HFF-Myc (cell line): Measurements from ENCODE around the gene ZNF385D.

Experiments
- DNase-seq: peaks from one replicate; pipeline ENCODE4 v3.0.0-alpha.2; 2011; ENCODE audit warnings: low read depth; ENCODE audit errors: extremely low read depth
- H3K4me3 ChIP-seq: replicated peaks from 2 replicates; pipeline ENCODE4 v1.5.1; 2011; ENCODE audit warnings: low read depth, mild to moderate bottlenecking, control low read depth, low read length
- CTCF ChIP-seq: IDR thresholded peaks from 2 replicates; pipeline ENCODE4 v1.5.1; 2012; ENCODE audit warnings: mild to moderate bottlenecking, low read depth, low read length, control low read depth; ENCODE audit errors: missing control alignments

Gene ZNF385D

GRCh38 chr3:21791356-21791755 is 40.3 kb upstream of the ZNF385D start:
- DNase-seq, result no peak
- TF ChIP-seq CTCF, result no peak
- H3K4me3 ChIP-seq, result no peak overlapping the region

GRCh38 chr3:21790466-21790865 is 39.5 kb upstream of the ZNF385D start:
- DNase-seq, result no peak
- no peak for TF ChIP-seq CTCF
- no peak overlapping the region for H3K4me3 ChIP-seq

GRCh38 chr3:21789730-21790129 is 38.7 kb upstream of the ZNF385D start:
- DNase-seq, result no peak
- TF ChIP-seq CTCF, result no peak
- no peak overlapping the region for H3K4me3 ChIP-seq

- no peak for DNase-seq
- H3K4me3 ChIP-seq, result no peak overlapping the region
- no peak for TF ChIP-seq CTCF
These were observed 35.4 kb upstream of the ZNF385D start for GRCh38 chr3:21786438-21786797.

GRCh38 chr3:21785765-21786437 is 34.9 kb upstream of the ZNF385D start:
- no peak overlapping the region for H3K4me3 ChIP-seq
- DNase-seq, result no peak
- no peak for TF ChIP-seq CTCF

- no peak for DNase-seq
- H3K4me3 ChIP-seq, result no peak overlapping the region
- no peak for TF ChIP-seq CTCF
These were observed 32.8 kb upstream of the ZNF385D start for GRCh38 chr3:21783839-21784238.

GRCh38 chr3:21781355-21781754 is 30.3 kb upstream of the ZNF385D start:
- H3K4me3 ChIP-seq, result no peak overlapping the region
- TF ChIP-seq CTCF, result no peak
- DNase-seq, result no peak
